Lower lobe of right lung (tissue), 2 donors: ENCODE measurements around the gene FGFR2. TPM values are rescaled to one million over a fixed set of nuclear protein-coding genes. Genes with fewer than 3 reads are reported as not detected.

Experiments
- ATAC-seq, 2 donors: fragments of 200-7000 bp; cut with Tn5 transposase; one replicate each; pipeline ENCODE4 v1.9.1; 2020 to 2022; ENCODE audit warnings: mild to moderate bottlenecking in 2 of 2, moderate library complexity in 2 of 2
- DNase-seq: peaks from one replicate; pipeline ENCODE4 v3.0.0-alpha.2; 2020
- H3K27ac ChIP-seq: fragments of 200-600 bp; one replicate; pipeline ENCODE4 v1.8.0; 2022
- H3K27me3 ChIP-seq: fragments of 200-600 bp; one replicate; pipeline ENCODE4 v1.8.0; 2022; ENCODE audit warnings: low read depth
- H3K36me3 ChIP-seq: fragments of 200-600 bp; one replicate; pipeline ENCODE4 v1.8.0; 2022; ENCODE audit warnings: mild to moderate bottlenecking
- H3K4me1 ChIP-seq: fragments of 200-600 bp; one replicate; pipeline ENCODE4 v1.8.0; 2022
- H3K4me3 ChIP-seq: fragments of 200-600 bp; one replicate; pipeline ENCODE4 v1.8.0; 2022; ENCODE audit warnings: mild to moderate bottlenecking
- H3K9me3 ChIP-seq: fragments of 200-600 bp; one replicate; pipeline ENCODE4 v1.8.0; 2022
- CTCF ChIP-seq: fragments of 200-600 bp; IDR thresholded peaks from one replicate; pipeline ENCODE4 v1.8.0; 2022; ENCODE audit warnings: antibody characterized with exemption, mild to moderate bottlenecking
- intact Hi-C: fragments of 100-400 bp; cut with DNase I; formaldehyde crosslinking; loops from one replicate; pipeline ENCODE4 v1.11.0; 2022
- total RNA-seq: library from RNA; stranded (reverse); fragmentation: NEBNext Ultra II Directional; extraction: Animal tissue kit (Norgen Biotek cat#: 25700); gene quantifications from one replicate; pipeline ENCODE4 v1.2.1, GENCODE V29; 2021
- donor health status: DM: no; HTN: yes; CAD: no; lungs with severe emphysema.

Gene FGFR2
- total RNA-seq, 1 donor from 2014 or later = 59.2 TPM

DNA sequence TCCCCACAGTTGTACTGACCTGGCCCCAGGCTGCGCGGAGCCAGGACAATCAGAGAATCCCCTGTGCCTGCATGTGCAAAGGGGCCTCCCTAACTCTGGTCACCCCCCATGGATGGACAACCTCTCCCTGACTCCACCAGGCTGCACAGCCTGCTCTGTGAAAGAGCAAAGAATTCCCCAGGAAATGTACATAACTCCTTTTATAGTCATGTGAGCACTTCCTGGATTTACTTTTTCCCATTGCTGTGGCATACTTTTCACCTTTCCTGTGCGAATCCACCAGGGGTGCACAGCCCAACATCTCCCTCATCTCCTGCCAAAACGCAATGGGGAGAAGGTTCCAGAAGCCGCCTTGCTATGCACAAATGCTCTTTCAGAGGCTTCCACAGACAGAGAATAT lies 27.9 kb downstream of the FGFR2 start:
- Histone ChIP-seq H3K4me1 (no peaks in the 10 kb centered on the region), H3K36me3 (no peaks in the 10 kb centered on the region), H3K9me3 (no peaks in the 10 kb centered on the region), H3K27me3 (no peaks in the 10 kb centered on the region), H3K27ac (no peak overlapping the region), H3K4me3 (no peak overlapping the region)
- no peak for TF ChIP-seq CTCF
- no peak for DNase-seq
- intact Hi-C loops = no loop called here
- ATAC-seq = no peak

GRCh38 chr10:121568275-121568674 lies 30.0 kb downstream of the FGFR2 start:
- intact Hi-C loops = no loop called here
- ATAC-seq = no peak

DNA sequence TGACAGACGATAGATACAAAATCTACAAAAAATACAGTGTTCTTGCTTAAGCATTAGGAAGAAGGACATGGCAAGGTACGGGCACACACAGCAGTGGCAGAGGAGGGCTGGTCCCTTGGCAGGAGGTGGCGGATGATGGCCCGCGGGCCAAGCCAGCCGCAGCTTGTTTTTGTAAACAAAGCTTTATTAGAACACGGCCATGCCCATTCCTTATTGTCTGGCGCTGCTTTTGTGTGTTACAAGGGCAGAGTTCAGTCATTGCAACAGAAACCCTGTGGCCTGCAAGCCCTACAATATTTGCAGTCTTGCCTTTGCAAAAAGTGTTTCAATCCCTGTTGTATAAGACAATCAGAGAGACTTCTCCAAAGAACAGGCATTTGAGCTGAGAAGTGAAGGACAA lies 30.7 kb downstream of the FGFR2 start:
- no peak overlapping the region for H3K27ac ChIP-seq
- H3K27me3 ChIP-seq = no peaks in the 10 kb centered on the region
- H3K4me1 ChIP-seq = no peaks in the 10 kb centered on the region
- peaks cover 8% of the 10 kb centered on the region for H3K36me3 ChIP-seq
- no peaks in the 10 kb centered on the region for H3K9me3 ChIP-seq
- no peak for DNase-seq
- intact Hi-C loops = no loop called here
- no peak for ATAC-seq
- H3K4me3 ChIP-seq = no peak overlapping the region
- no peak for TF ChIP-seq CTCF

More at GRCh38 chr10:121568275-121568674, 30.0 kb downstream of the FGFR2 start:
- Histone ChIP-seq H3K27me3 (no peaks in the 10 kb centered on the region), H3K4me1 (no peaks in the 10 kb centered on the region), H3K9me3 (no peaks in the 10 kb centered on the region), H3K36me3 (peaks cover 8% of the 10 kb centered on the region), H3K4me3 (no peak overlapping the region), H3K27ac (no peak overlapping the region)
- no peak for TF ChIP-seq CTCF
- no peak for DNase-seq

- H3K27me3 ChIP-seq = no peaks in the 10 kb centered on the region
- intact Hi-C loops = no loop called here
- peaks cover 8% of the 10 kb centered on the region for H3K36me3 ChIP-seq
- H3K27ac ChIP-seq = no peak overlapping the region
- ATAC-seq (no peak), DNase-seq (no peak)
- H3K4me3 ChIP-seq = no peak overlapping the region
- no peaks in the 10 kb centered on the region for H3K4me1 ChIP-seq
- TF ChIP-seq CTCF = no peak
- H3K9me3 ChIP-seq = no peaks in the 10 kb centered on the region
Measured at GRCh38 chr10:121566755-121567154, 31.5 kb downstream of the FGFR2 start.

GRCh38 chr10:121559326-121560026 lies 38.8 kb downstream of the FGFR2 start:
- H3K27me3 ChIP-seq = no peaks in the 10 kb centered on the region
- TF ChIP-seq CTCF = no peak
- DNase-seq = no peak

More at GRCh38 chr10:121559326-121560026, 38.8 kb downstream of the FGFR2 start:
- Histone ChIP-seq H3K4me1 (no peaks in the 10 kb centered on the region), H3K27ac (no peak overlapping the region), H3K36me3 (peaks cover 6% of the 10 kb centered on the region), H3K9me3 (no peaks in the 10 kb centered on the region), H3K4me3 (no peak overlapping the region)
- intact Hi-C loops = no loop called here
- ATAC-seq = no peak
